ENCODE data around the gene MRPL24.

Gene MRPL24

GRCh38 chr1:156692441-156692924, 48.4 kb downstream of the MRPL24 start:
- DNase-seq (ENCODE audit: low spot score), result no peak

- DNase-seq (ENCODE audit: low spot score), result no peak
Observed at GRCh38 chr1:156691665-156692440, 49.0 kb downstream of the MRPL24 start.

GRCh38 chr1:156691191-156691590, 49.7 kb downstream of the MRPL24 start:
- no peak for DNase-seq (ENCODE audit: low spot score)

- DNase-seq (ENCODE audit: low spot score), result no peak
Observed at GRCh38 chr1:156690675-156691036, 50.2 kb downstream of the MRPL24 start.

- no peak for DNase-seq (ENCODE audit: low spot score)
Observed at GRCh38 chr1:156689953-156690674, 50.8 kb downstream of the MRPL24 start.

- peak; percentile 89 for DNase-seq (ENCODE audit: low spot score)
Observed at GRCh38 chr1:156689035-156689952, 51.6 kb downstream of the MRPL24 start.

Data from hepatic stellate cell (primary cell).